ENCODE data around the gene VASN.

Gene VASN

GRCh38 chr16:4354512-4355409, 16.9 kb upstream of the VASN start:
- TF ChIP-seq, protein P1, sequence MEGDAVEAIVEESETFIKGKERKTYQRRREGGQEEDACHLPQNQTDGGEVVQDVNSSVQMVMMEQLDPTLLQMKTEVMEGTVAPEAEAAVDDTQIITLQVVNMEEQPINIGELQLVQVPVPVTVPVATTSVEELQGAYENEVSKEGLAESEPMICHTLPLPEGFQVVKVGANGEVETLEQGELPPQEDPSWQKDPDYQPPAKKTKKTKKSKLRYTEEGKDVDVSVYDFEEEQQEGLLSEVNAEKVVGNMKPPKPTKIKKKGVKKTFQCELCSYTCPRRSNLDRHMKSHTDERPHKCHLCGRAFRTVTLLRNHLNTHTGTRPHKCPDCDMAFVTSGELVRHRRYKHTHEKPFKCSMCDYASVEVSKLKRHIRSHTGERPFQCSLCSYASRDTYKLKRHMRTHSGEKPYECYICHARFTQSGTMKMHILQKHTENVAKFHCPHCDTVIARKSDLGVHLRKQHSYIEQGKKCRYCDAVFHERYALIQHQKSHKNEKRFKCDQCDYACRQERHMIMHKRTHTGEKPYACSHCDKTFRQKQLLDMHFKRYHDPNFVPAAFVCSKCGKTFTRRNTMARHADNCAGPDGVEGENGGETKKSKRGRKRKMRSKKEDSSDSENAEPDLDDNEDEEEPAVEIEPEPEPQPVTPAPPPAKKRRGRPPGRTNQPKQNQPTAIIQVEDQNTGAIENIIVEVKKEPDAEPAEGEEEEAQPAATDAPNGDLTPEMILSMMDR (IDR thresholded peaks at IDR 0.05; ENCODE audit: low read depth, low read length): no peak
- no peak for DNase-seq (ENCODE audit: low read depth, low spot score)
- no peak overlapping the region for H3K4me3 ChIP-seq (ENCODE audit: low read depth, low read length)
- in situ Hi-C loops (cut with HindIII; ENCODE audit: low sequenced_read_pairs): no loop called here

- DNase-seq (ENCODE audit: low read depth, low spot score): no peak
- in situ Hi-C loops (cut with HindIII; ENCODE audit: low sequenced_read_pairs): no loop called here
- TF ChIP-seq, protein P1 (IDR thresholded peaks at IDR 0.05; ENCODE audit: low read depth, low read length): no peak
- H3K4me3 ChIP-seq (ENCODE audit: low read depth, low read length): no peak overlapping the region
Observed at GRCh38 chr16:4356820-4357219, 14.8 kb upstream of the VASN start.

- no peak for DNase-seq (ENCODE audit: low read depth, low spot score)
- in situ Hi-C loops (cut with HindIII; ENCODE audit: low sequenced_read_pairs): no loop called here
- TF ChIP-seq, protein P1 (IDR thresholded peaks at IDR 0.05; ENCODE audit: low read depth, low read length): no peak
- H3K4me3 ChIP-seq (ENCODE audit: low read depth, low read length): no peak overlapping the region
Observed at GRCh38 chr16:4358236-4358635, 13.4 kb upstream of the VASN start.

DNA sequence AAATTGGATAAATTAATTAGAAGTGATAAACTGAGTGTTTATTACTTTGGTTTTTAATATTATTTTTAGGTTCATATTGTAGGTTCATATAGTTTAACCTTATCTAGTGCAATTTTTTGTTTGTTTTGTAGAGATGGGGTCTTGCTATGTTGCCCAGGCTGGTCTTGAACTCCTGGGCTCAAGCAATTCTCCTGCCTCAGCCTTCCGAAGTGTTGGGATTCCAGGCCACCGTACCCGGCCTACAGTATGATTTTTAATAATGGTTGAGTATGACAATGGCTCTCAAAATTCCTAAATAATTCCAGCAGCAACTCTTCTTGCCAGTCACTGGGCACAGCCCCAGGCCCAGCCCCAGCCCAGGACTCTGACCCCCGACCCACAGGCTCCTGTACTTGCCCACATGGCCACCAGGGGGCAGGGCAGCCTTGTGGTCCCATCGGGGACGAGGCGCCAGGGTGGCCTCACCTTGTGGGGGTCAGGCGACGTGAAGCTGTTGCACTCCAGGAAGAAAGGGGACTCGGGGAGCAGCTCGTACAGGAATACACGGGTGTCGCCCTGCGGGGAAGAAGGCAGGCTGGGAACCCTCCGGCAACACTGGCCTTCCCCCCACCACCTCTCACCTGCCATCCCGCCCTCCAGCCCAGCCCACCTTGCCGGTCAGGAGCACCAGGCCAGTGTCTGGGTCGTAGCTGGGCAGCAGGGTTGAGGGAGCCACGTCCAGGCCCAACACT, 12.7 kb upstream of the VASN start:
- no peak for DNase-seq (ENCODE audit: low read depth, low spot score)
- in situ Hi-C loops (cut with HindIII; ENCODE audit: low sequenced_read_pairs): no loop called here
- no peak overlapping the region for H3K4me3 ChIP-seq (ENCODE audit: low read depth, low read length)
- TF ChIP-seq, protein P1 (IDR thresholded peaks at IDR 0.05; ENCODE audit: low read depth, low read length): peak; percentile 95

- H3K4me3 ChIP-seq (ENCODE audit: low read depth, low read length): no peak overlapping the region
- in situ Hi-C loops (cut with HindIII; ENCODE audit: low sequenced_read_pairs): no loop called here
- TF ChIP-seq, protein P1 (IDR thresholded peaks at IDR 0.05; ENCODE audit: low read depth, low read length): no peak
- no peak for DNase-seq (ENCODE audit: low read depth, low spot score)
Observed at GRCh38 chr16:4359914-4360313, 11.7 kb upstream of the VASN start.

DNA sequence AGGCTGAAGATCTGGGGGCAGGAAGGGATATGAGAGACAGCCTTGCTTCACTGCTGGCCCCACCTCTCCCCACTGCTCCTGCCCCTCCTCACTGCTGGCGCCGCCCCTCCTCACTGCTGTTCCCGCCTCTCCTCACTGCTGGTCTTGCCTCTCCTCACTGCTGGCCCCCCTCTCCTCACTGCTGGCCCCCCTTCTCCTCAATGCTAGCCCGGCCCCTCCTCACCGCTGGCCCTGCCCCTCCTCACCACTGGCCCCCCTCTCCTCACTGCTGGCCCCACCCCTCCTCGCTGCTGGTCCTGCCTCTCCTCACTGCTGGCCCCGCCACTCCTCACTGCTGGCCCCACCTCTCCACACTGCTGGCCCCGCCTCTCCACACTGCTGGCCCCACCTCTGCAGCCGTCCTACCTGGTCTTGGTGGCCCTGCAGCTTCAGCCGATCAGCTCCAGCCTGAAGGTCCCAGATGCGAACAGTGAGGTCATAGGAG, 11.1 kb upstream of the VASN start:
- in situ Hi-C loops (cut with HindIII; ENCODE audit: low sequenced_read_pairs): no loop called here
- TF ChIP-seq, protein P1 (IDR thresholded peaks at IDR 0.05; ENCODE audit: low read depth, low read length): no peak
- no peak for DNase-seq (ENCODE audit: low read depth, low spot score)
- H3K4me3 ChIP-seq (ENCODE audit: low read depth, low read length): no peak overlapping the region

Measured in astrocyte of the spinal cord (primary cell).